Naive thymus-derived CD4-positive, alpha-beta T cell (primary cell): ENCODE results near the gene ITGA5. TPM values are rescaled to one million over a fixed set of nuclear protein-coding genes. Genes with fewer than 3 reads are reported as not detected.

Experiments
- ATAC-seq: fragments of 150-1000 bp; cut with Tn5 transposase; 2 replicates; pipeline ENCODE4 v1.10.0; 2021; ENCODE audit warnings: mild to moderate bottlenecking, moderate library complexity
- CTCF ChIA-PET: fragments of 350-600 bp; sonication (Branson Sonifier 250); formaldehyde crosslinking; loops from one replicate; lab custom pipeline; 2021; ENCODE audit warnings: antibody characterized with exemption; lab: Charles Lee
- POLR2A ChIA-PET: fragments of 350-600 bp; sonication (Branson Sonifier 250); formaldehyde crosslinking; loops from one replicate; lab custom pipeline; 2021; ENCODE audit warnings: antibody characterized with exemption, inconsistent platforms; lab: Charles Lee
- DNase-seq, 9 donors: peaks; one replicate each; pipeline versions ENCODE4 v3.0.0 to v3.0.0-alpha.2; 2020 to 2022; ENCODE audit warnings: mixed read lengths in 1 of 9
- H3K27ac ChIP-seq: one replicate; pipeline ENCODE4 v1.7.0; 2013; ENCODE audit warnings: mild to moderate bottlenecking, low read depth, low read length, moderate library complexity
- H3K27me3 ChIP-seq, 2 donors: one replicate each; pipeline ENCODE4 v1.7.0; 2013; ENCODE audit warnings: low read length in 2 of 2, mild to moderate bottlenecking in 2 of 2, moderate library complexity in 2 of 2; ENCODE audit not compliant: control insufficient read depth in 2 of 2, insufficient read depth in 2 of 2
- H3K36me3 ChIP-seq, 3 experiments: 1 replicate in 2 of 3; 2 replicates in 1 of 3; pipeline ENCODE4 v1.7.0; 2013; ENCODE audit warnings: low read length in 3 of 3, mild to moderate bottlenecking in 3 of 3, moderate library complexity in 1 of 3; ENCODE audit not compliant: insufficient read depth in 3 of 3, control insufficient read depth in 2 of 3
- H3K4me1 ChIP-seq, 2 donors: one replicate each; pipeline ENCODE4 v1.7.0; 2013; ENCODE audit warnings: low read length in 2 of 2, mild to moderate bottlenecking in 2 of 2, moderate library complexity in 1 of 2; ENCODE audit not compliant: control insufficient read depth in 2 of 2, insufficient read depth in 2 of 2
- H3K4me3 ChIP-seq: 2 replicates; pipeline ENCODE4 v1.7.0; 2013; ENCODE audit warnings: mild to moderate bottlenecking, low read length
- H3K9me3 ChIP-seq, 3 experiments: 1 replicate in 2 of 3; 2 replicates in 1 of 3; pipeline ENCODE4 v1.7.0; 2013; ENCODE audit warnings: low read length in 3 of 3; ENCODE audit not compliant: control insufficient read depth in 2 of 3
- H3K27ac Mint-ChIP-seq, 9 donors: one replicate each; pipeline ENCODE4 v1.8.0; 2020 to 2022; ENCODE audit warnings: mixed read lengths in 9 of 9, mild to moderate bottlenecking in 8 of 9, moderate library complexity in 5 of 9, inconsistent platforms in 2 of 9
- H3K27me3 Mint-ChIP-seq, 5 donors: one replicate each; pipeline ENCODE4 v1.8.0; 2021 to 2022; ENCODE audit warnings: mixed read lengths in 5 of 5, mild to moderate bottlenecking in 1 of 5
- H3K36me3 Mint-ChIP-seq, 5 donors: one replicate each; pipeline ENCODE4 v1.8.0; 2020 to 2022; ENCODE audit warnings: mixed read lengths in 5 of 5, mild to moderate bottlenecking in 3 of 5, inconsistent platforms in 1 of 5
- H3K4me1 Mint-ChIP-seq, 7 donors: one replicate each; pipeline ENCODE4 v1.8.0; 2020 to 2022; ENCODE audit warnings: mixed read lengths in 7 of 7, mild to moderate bottlenecking in 3 of 7, inconsistent platforms in 1 of 7
- H3K4me3 Mint-ChIP-seq, 10 donors: one replicate each; pipeline ENCODE4 v1.8.0; 2020 to 2022; ENCODE audit warnings: mild to moderate bottlenecking in 10 of 10, mixed read lengths in 10 of 10, moderate library complexity in 6 of 10, inconsistent platforms in 2 of 10
- H3K9me3 Mint-ChIP-seq, 11 donors: one replicate each; pipeline ENCODE4 v1.8.0; 2020 to 2022; ENCODE audit warnings: mixed read lengths in 11 of 11, mild to moderate bottlenecking in 4 of 11, inconsistent platforms in 1 of 11, moderate library complexity in 1 of 11
- intact Hi-C, 2 donors: fragments of 100-400 bp; cut with micrococcal nuclease; formaldehyde crosslinking; loops; one replicate each; pipeline ENCODE4 v1.15.1; 2023
- polyA plus RNA-seq, 2 donors: library from polyadenylated mRNA; unstranded; fragments of 300-500 nt; fragmentation: Illumina TruSeq; gene quantifications; one replicate each; pipeline ENCODE4 v1.2.3, GENCODE V29; 2021
- total RNA-seq, 6 experiments: library from RNA in 5 of 6; stranded (reverse) in 5 of 6; gene quantifications; 1 replicate in 5 of 6; 2 replicates in 1 of 6; pipeline ENCODE4 v1.2.3 and lab custom pipeline; 2021 to 2026

ITGA5 gene
- total and polyA plus RNA-seq, 7 experiments from 2014 or later: 26.5 to 169 (median 110) TPM

DNA sequence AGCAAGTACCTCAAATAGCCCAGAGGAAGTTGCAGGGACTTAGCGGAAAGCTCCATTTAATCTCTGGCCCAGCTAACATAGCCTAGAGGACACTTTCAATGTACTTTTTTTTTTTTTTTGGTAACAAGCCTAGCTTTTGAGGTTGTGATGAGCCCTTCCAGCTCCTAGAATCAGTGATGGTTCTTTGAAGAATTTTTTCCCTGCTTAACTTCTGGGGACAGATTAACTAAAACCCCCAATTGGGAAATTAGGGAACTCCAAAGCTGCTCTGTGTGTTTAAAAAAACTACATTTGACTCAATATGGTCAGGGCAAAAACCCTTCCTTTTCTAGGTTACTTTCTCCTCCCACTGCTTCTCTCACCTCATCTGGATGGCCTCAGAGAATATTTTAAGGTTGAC lies 23.9 kb upstream of the ITGA5 start:
- Mint-ChIP-seq H3K36me3 (no peaks in the 10 kb centered on the region), H3K9me3 (no peaks in the 10 kb centered on the region), H3K4me1 (peaks cover 3 to 11% (median 6%) of the 10 kb centered on the region in 7 donors), H3K27ac (peak overlapping the region in 1 of 9 donors; percentile 6), H3K27me3 (peaks cover 0 to 31% (median 0%) of the 10 kb centered on the region in 5 donors), H3K4me3 (no peak overlapping the region)
- ChIA-PET CTCF (interaction anchor here (1.0 to 13.1 kb wide), 2 partner anchors 30 to 42 kb away, joined by 3 to 452 read pairs; no protein-coding TSS in a partner anchor), POLR2A (interaction anchor here (1.3 kb wide), 1 partner anchor 23 kb away, joined by 3 read pairs; no protein-coding TSS in a partner anchor)
- DNase-seq (no peak), ATAC-seq (no peak)
- H3K36me3 ChIP-seq: no peaks in the 10 kb centered on the region
- peaks cover 0 to 3% of the 10 kb centered on the region in 2 donors for H3K4me1 ChIP-seq
- intact Hi-C loops: no loop called here
- no peak overlapping the region for H3K27ac ChIP-seq
- no peaks in the 10 kb centered on the region for H3K9me3 ChIP-seq
- no peak overlapping the region for H3K4me3 ChIP-seq
- no peaks in the 10 kb centered on the region for H3K27me3 ChIP-seq

DNA sequence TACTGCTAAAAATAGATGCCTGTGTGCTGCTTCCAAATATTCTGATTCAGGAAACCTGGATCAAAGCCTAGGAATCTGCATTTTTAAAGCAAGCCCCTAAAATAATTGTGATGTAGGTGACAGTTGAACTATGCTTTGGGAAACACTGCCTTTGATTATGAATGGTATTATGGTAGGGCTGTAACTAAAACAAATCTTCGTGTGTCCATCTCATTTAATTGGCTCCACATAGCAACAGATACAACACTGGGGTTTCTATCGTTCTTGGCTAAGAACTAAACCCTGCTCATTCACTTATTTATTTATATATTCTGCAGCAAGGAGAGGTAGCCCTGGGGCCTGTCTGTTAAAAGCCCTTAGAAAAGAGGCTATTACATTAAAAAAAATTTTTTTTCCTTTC lies 23.0 kb upstream of the ITGA5 start:
- Histone ChIP-seq H3K9me3 (no peaks in the 10 kb centered on the region), H3K27me3 (no peaks in the 10 kb centered on the region), H3K36me3 (no peaks in the 10 kb centered on the region), H3K4me3 (no peak overlapping the region), H3K4me1 (peaks cover 0 to 3% of the 10 kb centered on the region in 2 donors), H3K27ac (no peak overlapping the region)
- peaks cover 0 to 31% (median 0%) of the 10 kb centered on the region in 5 donors for H3K27me3 Mint-ChIP-seq
- no peaks in the 10 kb centered on the region for H3K9me3 Mint-ChIP-seq
- H3K4me1 Mint-ChIP-seq: peaks cover 4 to 14% (median 6%) of the 10 kb centered on the region in 7 donors
- ATAC-seq (no peak), DNase-seq (no peak)
- ChIA-PET CTCF (interaction anchor here (13.1 kb wide), 1 partner anchor 41 kb away, joined by 452 read pairs; no protein-coding TSS in a partner anchor), POLR2A (interaction anchor here (1.3 to 6.0 kb wide), 2 partner anchors 22 to 40 kb away, joined by 3 to 71 read pairs; no protein-coding TSS in a partner anchor)
- intact Hi-C loops: no loop called here
- no peaks in the 10 kb centered on the region for H3K36me3 Mint-ChIP-seq
- no peak overlapping the region for H3K27ac Mint-ChIP-seq
- no peak overlapping the region for H3K4me3 Mint-ChIP-seq

DNA sequence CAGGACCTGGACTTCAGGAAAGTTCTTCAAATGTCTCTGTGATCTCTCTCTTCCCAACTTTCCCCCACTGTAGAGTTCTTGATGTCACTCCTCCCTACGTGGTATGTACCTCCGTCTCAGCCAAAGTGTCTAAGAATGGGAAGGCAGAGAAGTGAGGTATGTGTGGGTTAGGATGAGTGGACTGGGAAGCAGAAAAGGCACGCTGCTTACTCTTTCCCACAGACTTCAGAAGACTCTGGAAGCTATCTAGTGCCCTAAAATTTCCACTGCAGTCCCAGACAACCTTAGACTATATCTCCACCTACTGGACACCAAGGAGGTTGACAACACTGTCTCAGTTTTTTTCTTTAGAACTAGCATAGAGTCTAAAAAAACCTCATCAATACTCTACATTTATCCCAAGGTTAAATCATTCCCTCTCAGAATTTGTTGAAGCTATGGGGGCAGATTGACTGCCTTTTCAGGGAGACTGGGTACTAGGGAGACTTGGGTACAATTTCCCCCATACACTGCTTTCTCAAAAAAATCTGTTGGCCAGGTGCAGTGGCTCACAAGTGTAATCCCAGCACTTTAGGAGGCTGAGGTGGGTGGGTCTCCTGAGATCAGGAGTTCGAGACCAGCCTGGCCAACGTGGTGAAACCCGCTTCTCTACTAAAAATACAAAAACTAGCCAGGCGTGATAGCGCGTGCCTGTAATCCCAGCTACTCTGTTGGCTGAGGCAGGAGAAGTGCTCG lies 20.6 kb upstream of the ITGA5 start:
- peak overlapping the region in 7 of 9 donors; percentile 9 to 78 (median 29) for H3K27ac Mint-ChIP-seq
- peaks cover 4 to 24% (median 6%) of the 10 kb centered on the region in 7 donors for H3K4me1 Mint-ChIP-seq
- ChIA-PET CTCF (interaction anchor here (0.6 to 13.1 kb wide), 19 partner anchors 8 to 185 kb away, joined by 3 to 452 read pairs (median 5); partner anchors contain the start of gene ITGA5), POLR2A (interaction anchor here (0.6 to 6.0 kb wide), 5 partner anchors 13 to 42 kb away, joined by 3 to 71 read pairs (median 11); no protein-coding TSS in a partner anchor)
- peak overlapping the region in 2 of 10 donors; percentile 14 to 21 for H3K4me3 Mint-ChIP-seq
- Histone ChIP-seq H3K36me3 (no peaks in the 10 kb centered on the region), H3K4me1 (peaks cover 0 to 3% of the 10 kb centered on the region in 2 donors), H3K27ac (no peak overlapping the region), H3K4me3 (no peak overlapping the region), H3K9me3 (no peaks in the 10 kb centered on the region), H3K27me3 (no peaks in the 10 kb centered on the region)
- DNase-seq (peak in 7 of 9 donors; percentile 24 to 68 (median 62)), ATAC-seq (peak; percentile 97)
- H3K27me3 Mint-ChIP-seq: peaks cover 0 to 32% (median 0%) of the 10 kb centered on the region in 5 donors
- no peaks in the 10 kb centered on the region for H3K9me3 Mint-ChIP-seq
- no peaks in the 10 kb centered on the region for H3K36me3 Mint-ChIP-seq
- intact Hi-C loops: loop anchor here (1.0 to 5.0 kb wide), 9 partner anchors 11 to 147 kb away; partner anchors contain the start of gene ITGA5 (in 1 of the 2)

DNA sequence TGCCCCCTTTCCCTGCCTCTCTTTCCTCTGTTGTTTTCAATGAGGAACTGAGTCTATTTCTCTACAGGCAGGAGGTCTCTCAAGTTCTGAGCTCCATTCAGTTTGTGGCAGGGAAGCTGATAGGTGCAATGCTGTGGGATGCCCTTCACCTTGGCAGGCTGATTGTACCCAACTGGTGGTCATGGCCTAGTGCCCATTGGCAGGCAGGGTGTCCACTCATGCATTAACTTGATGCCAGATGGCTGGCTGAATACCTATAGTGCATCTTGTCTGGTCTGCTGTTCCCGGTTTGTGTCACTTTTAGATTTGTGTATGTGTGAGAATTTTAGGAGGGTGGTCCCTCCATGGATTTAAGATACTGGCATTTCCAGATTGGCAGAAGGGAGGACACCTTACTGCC lies 20.0 kb upstream of the ITGA5 start:
- DNase-seq: no peak
- peaks cover 0 to 30% (median 0%) of the 10 kb centered on the region in 5 donors for H3K27me3 Mint-ChIP-seq
- no peak overlapping the region for H3K4me3 ChIP-seq
- H3K36me3 Mint-ChIP-seq: no peaks in the 10 kb centered on the region
- H3K27me3 ChIP-seq: no peaks in the 10 kb centered on the region
- H3K27ac Mint-ChIP-seq: peak overlapping the region in 2 of 9 donors; percentile 29 to 78
- H3K4me3 Mint-ChIP-seq: no peak overlapping the region
- H3K4me1 ChIP-seq: peaks cover 0 to 3% of the 10 kb centered on the region in 2 donors
- no peak for ATAC-seq
- H3K4me1 Mint-ChIP-seq: peaks cover 4 to 24% (median 6%) of the 10 kb centered on the region in 7 donors
- no peaks in the 10 kb centered on the region for H3K9me3 ChIP-seq
- ChIA-PET POLR2A (interaction anchor here (0.6 to 6.0 kb wide), 6 partner anchors 10 to 96 kb away, joined by 3 to 71 read pairs (median 8); no protein-coding TSS in a partner anchor), CTCF (interaction anchor here (0.6 to 13.1 kb wide), 17 partner anchors 8 to 1491 kb away, joined by 3 to 452 read pairs (median 6); partner anchors contain the start of gene ITGA5)
- H3K27ac ChIP-seq: no peak overlapping the region
- intact Hi-C loops: loop anchor here (1.0 to 5.0 kb wide), 9 partner anchors 11 to 147 kb away; partner anchors contain the start of gene ITGA5 (in 1 of the 2)
- H3K36me3 ChIP-seq: no peaks in the 10 kb centered on the region
- no peaks in the 10 kb centered on the region for H3K9me3 Mint-ChIP-seq

DNA sequence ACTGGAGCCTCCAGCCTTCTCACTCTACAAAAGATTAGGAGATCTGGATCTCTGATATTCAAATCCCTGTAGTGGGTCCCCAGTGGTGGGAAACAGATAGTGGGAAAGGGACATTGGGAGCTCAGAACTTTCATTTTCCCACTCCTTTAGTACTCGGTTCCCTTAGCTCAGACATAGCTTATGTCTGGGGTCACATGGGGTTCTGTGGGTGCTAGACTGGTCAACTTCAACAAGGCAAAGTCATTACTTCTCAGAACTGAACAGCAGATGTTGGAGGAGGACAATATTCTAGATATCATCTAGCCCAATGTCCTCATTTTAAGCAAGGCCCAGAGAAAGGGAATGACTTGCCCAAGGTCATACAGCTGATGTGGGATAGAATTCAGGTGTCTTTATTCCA lies 19.5 kb upstream of the ITGA5 start:
- ChIA-PET CTCF (interaction anchor here (0.6 to 13.1 kb wide), 11 partner anchors 10 to 1492 kb away, joined by 3 to 452 read pairs (median 4); partner anchors contain the start of gene ITGA5), POLR2A (interaction anchor here (0.6 to 6.0 kb wide), 6 partner anchors 9 to 97 kb away, joined by 3 to 71 read pairs (median 7); no protein-coding TSS in a partner anchor)
- intact Hi-C loops: loop anchor here in 1 of 2 donors (2.0 to 5.0 kb wide), 2 partner anchors 20 to 146 kb away; partner anchors contain the start of gene ITGA5

DNA sequence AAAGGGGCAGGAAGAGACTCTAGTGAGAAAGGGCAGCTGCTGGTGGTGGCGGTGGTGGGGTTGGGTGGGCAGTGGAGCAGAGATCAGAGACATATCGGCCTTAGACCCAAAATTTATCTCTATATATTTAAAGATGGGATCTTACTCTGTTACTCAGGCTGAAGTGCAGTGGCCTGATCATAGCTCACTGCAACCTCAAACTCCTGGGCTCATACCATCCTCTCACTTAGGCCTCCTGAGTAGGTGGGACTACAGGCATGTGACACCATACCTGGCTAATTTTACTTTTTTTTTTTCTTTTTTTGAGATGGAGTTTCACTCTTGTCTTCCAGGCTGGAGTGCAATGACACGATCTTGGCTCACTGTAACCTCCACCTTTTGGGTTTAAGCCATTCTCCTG lies 18.6 kb upstream of the ITGA5 start:
- POLR2A ChIA-PET: interaction anchor here (1.3 to 6.0 kb wide), 4 partner anchors 10 to 36 kb away, joined by 3 to 71 read pairs (median 19); no protein-coding TSS in a partner anchor
- Mint-ChIP-seq H3K27ac (peak overlapping the region in 5 of 9 donors; percentile 10 to 70 (median 33)), H3K9me3 (no peaks in the 10 kb centered on the region), H3K4me3 (no peak overlapping the region), H3K27me3 (peaks cover 0 to 24% (median 0%) of the 10 kb centered on the region in 5 donors), H3K4me1 (peaks cover 7 to 33% (median 13%) of the 10 kb centered on the region in 7 donors), H3K36me3 (no peaks in the 10 kb centered on the region)
- Histone ChIP-seq H3K4me3 (no peak overlapping the region), H3K27me3 (no peaks in the 10 kb centered on the region), H3K36me3 (no peaks in the 10 kb centered on the region), H3K27ac (no peak overlapping the region), H3K9me3 (no peaks in the 10 kb centered on the region), H3K4me1 (peaks cover 6 to 7% of the 10 kb centered on the region in 2 donors)
- intact Hi-C loops: loop anchor here in 1 of 2 donors (2.0 to 5.0 kb wide), 2 partner anchors 19 to 145 kb away; partner anchors contain the start of gene ITGA5
- CTCF ChIA-PET: interaction anchor here (0.6 to 13.1 kb wide), 11 partner anchors 9 to 199 kb away, joined by 3 to 452 read pairs (median 4); partner anchors contain the start of genes HNRNPA1 and ITGA5
- DNase-seq (no peak), ATAC-seq (no peak)

More for the DNA sequence above, 19.5 kb upstream of the ITGA5 start:
- Histone ChIP-seq H3K9me3 (no peaks in the 10 kb centered on the region), H3K4me3 (no peak overlapping the region), H3K36me3 (no peaks in the 10 kb centered on the region), H3K27ac (no peak overlapping the region), H3K4me1 (peaks cover 0 to 3% of the 10 kb centered on the region in 2 donors), H3K27me3 (no peaks in the 10 kb centered on the region)
- Mint-ChIP-seq H3K4me3 (no peak overlapping the region), H3K4me1 (peaks cover 4 to 26% (median 7%) of the 10 kb centered on the region in 7 donors), H3K27ac (peak overlapping the region in 2 of 9 donors; percentile 23 to 53), H3K36me3 (no peaks in the 10 kb centered on the region), H3K9me3 (no peaks in the 10 kb centered on the region), H3K27me3 (peaks cover 0 to 29% (median 0%) of the 10 kb centered on the region in 5 donors)
- DNase-seq (no peak), ATAC-seq (no peak)
